BE2C (cell line): Measurements from ENCODE around the gene GJD3.

Experiments
- DNase-seq: peaks from one replicate; pipeline ENCODE4 v3.0.0-alpha.2; 2020
- H3K27me3 ChIP-seq: fragments of 250-450 bp; sonication (Bioruptor Pico); 2 replicates; pipeline ENCODE4 v1.5.1; 2020; ENCODE audit warnings: mild to moderate bottlenecking
- H3K36me3 ChIP-seq: fragments of 250-450 bp; sonication (Bioruptor Pico); 2 replicates; pipeline ENCODE4 v1.5.1; 2020; ENCODE audit warnings: mild to moderate bottlenecking
- H3K4me1 ChIP-seq: fragments of 250-450 bp; sonication (Bioruptor Pico); 2 replicates; pipeline ENCODE4 v1.5.1; 2020
- H3K4me3 ChIP-seq: 2 replicates; pipeline ENCODE4 v1.5.1; 2011; ENCODE audit warnings: low read depth, low read length
- H3K9me3 ChIP-seq: fragments of 250-450 bp; sonication (Bioruptor Pico); 2 replicates; pipeline ENCODE4 v1.5.1; 2020
- TF ChIP-seq, protein P1 (sequence below): IDR thresholded peaks from 2 replicates; pipeline ENCODE4 v1.5.1; 2012; ENCODE audit warnings: mild to moderate bottlenecking, low read depth, low read length

Gene GJD3

DNA sequence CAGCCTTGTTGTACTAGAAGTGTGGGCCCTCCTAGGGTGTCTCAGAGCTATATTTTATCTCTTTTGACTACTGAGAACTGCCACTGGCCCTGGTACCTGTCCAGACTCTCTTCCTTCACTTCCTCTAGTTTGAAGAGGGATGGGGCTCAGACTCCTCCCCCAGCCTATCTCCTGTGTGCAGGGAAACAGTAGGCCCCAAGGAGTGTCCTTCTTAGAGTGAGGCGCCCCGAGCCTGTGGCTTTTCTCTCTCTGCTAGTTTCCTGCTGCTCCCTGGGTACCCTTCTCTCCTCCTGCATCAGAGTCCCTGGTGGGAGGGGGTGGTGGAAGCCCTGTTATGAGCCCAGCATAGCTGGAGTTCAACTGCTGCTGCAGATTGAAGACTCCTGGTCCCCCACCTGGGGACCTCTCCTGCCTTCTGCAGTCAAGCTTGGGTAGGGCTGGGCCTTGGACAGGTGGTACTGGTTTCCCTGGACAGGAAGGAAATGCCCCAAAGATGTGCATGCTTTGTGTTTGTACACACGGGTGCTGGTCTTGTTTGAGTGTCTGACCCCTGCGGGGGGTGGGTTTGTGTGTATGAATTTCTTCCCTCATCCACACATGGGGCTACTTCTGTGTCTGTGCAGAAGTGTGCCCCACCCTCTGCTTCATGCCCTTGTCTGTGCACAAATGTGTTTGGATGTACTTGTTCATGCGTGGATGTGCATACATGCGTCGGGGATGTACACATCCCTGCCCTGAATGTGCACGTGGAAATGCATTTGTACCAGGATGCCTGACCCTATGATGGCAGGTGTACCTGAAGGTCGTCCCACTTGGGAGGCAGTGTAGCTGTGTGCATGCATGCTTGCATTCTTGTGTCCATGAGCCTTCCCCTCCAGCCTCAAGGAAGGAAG, 48.6 kb downstream of the GJD3 start:
- H3K36me3 ChIP-seq, result peaks cover 3% of the 10 kb centered on the region; the same call in 1 of the 2 replicates
- H3K4me3 ChIP-seq, result peak overlapping the region; percentile 50; the same call in 1 of the 2 replicates
- peaks cover 60% of the 10 kb centered on the region for H3K4me1 ChIP-seq
- no peaks in the 10 kb centered on the region for H3K27me3 ChIP-seq
- no peak for DNase-seq
- H3K9me3 ChIP-seq, result no peaks in the 10 kb centered on the region
- TF ChIP-seq, protein P1, sequence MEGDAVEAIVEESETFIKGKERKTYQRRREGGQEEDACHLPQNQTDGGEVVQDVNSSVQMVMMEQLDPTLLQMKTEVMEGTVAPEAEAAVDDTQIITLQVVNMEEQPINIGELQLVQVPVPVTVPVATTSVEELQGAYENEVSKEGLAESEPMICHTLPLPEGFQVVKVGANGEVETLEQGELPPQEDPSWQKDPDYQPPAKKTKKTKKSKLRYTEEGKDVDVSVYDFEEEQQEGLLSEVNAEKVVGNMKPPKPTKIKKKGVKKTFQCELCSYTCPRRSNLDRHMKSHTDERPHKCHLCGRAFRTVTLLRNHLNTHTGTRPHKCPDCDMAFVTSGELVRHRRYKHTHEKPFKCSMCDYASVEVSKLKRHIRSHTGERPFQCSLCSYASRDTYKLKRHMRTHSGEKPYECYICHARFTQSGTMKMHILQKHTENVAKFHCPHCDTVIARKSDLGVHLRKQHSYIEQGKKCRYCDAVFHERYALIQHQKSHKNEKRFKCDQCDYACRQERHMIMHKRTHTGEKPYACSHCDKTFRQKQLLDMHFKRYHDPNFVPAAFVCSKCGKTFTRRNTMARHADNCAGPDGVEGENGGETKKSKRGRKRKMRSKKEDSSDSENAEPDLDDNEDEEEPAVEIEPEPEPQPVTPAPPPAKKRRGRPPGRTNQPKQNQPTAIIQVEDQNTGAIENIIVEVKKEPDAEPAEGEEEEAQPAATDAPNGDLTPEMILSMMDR, result no peak

DNA sequence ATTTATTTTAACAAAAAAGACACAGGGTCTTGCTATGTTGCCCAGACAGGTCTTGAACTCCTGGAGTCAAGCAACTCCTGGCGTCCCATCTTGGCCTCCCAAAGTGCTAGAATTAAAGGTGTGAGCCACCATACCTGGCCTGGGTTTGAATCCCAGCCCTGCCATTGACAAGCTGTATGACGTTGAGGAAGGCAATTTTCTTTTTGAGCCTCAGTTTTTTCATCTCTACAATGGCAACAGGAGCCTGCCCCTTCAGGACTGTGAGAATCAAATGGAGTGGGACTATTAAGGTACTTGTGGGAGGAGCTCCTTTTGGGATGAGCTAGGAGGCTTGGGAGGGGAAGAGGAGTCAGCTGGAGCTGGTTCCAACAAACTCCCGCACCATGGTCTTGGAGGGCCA, 49.3 kb downstream of the GJD3 start:
- Histone ChIP-seq H3K36me3 (peaks cover 3% of the 10 kb centered on the region; the same call in 1 of the 2 replicates), H3K4me1 (peaks cover 58% of the 10 kb centered on the region), H3K4me3 (no peak overlapping the region), H3K27me3 (no peaks in the 10 kb centered on the region), H3K9me3 (no peaks in the 10 kb centered on the region)
- TF ChIP-seq, protein P1, result no peak
- DNase-seq, result no peak

DNA sequence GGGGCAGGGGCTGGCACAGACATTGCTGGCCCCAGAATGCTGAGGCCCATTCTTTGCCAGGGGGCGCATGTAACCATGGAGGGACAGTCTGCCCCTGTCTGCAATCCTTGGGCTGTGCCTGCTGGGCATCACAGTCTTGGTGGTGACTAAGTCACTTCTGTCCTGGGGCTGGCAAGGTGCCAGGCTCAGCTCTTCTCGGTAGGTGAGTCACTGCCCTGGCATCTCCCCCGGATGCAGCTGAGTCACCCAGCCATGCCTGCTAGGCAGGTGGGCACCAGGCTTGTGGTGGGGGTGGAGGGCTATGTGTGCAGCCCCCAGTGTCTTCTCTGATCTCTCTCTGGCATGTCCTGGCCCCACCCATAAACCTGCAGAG, 50.0 kb downstream of the GJD3 start:
- H3K36me3 ChIP-seq, result peaks cover 3% of the 10 kb centered on the region; the same call in 1 of the 2 replicates
- TF ChIP-seq, protein P1, result no peak
- no peaks in the 10 kb centered on the region for H3K9me3 ChIP-seq
- no peak overlapping the region for H3K4me3 ChIP-seq
- H3K27me3 ChIP-seq, result no peaks in the 10 kb centered on the region
- H3K4me1 ChIP-seq, result peaks cover 55% of the 10 kb centered on the region
- DNase-seq, result peak; percentile 92

DNA sequence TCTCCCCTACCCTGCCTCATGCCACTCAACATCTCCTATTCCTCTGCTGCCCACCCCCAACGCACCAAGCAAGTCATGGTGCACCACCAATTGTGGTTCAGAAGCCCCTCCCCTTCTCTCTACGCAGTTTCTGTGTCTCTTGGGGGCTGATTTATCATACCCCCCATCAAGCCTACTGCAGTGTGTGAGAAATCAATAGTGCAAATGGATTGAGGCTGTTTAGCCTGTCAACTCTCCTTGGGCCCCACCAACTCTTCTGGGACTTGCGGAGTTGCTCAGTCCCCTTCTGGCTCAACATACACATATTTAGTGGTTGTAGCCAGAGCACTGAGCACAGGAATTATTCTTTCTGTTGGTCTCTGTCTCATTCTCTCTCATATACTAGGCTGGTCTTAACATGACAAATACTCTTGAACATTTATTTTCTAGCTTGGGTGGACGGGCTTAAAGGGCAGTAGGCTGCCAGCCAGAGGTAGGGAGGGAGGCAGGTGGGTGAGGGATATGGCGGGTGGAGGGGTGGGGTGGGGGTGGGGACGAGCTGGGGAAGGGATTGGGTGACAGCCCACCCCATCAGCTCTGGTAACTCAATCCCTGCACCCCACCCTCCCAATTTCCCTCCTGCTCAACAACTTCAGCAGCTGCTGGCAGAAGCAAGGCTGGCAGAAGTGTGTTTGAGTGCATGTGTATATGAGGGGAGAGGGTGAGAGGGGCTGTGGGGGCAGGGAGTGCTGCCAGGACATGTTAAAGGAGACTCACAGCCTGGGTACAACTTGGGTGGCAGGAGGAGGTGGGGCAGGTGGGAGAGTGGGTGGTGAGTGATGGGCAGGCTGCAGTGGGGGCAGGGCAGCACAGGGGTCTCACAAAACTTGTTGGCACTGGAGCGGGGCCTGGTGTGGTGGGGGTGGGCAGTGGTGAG, 50.6 kb downstream of the GJD3 start:
- DNase-seq, result no peak
- TF ChIP-seq, protein P1, result no peak
- H3K4me3 ChIP-seq, result no peak overlapping the region
- H3K9me3 ChIP-seq, result no peaks in the 10 kb centered on the region
- peaks cover 3% of the 10 kb centered on the region; the same call in 1 of the 2 replicates for H3K36me3 ChIP-seq
- H3K27me3 ChIP-seq, result no peaks in the 10 kb centered on the region
- peaks cover 55% of the 10 kb centered on the region for H3K4me1 ChIP-seq
